MCF 10A (cell line): Measurements from ENCODE around the gene MET. TPM values are rescaled to one million over a fixed set of nuclear protein-coding genes. Genes with fewer than 3 reads are reported as not detected.
A peak's percentile ranks its signal among the peaks of the same experiment; 100 is the strongest.

Experiments used
- BruUV-seq: library from RNA; stranded (reverse); fragments of 400-500 nt; replicated peaks from 2 replicates; lab custom pipeline; 2021; lab: Mats Ljungman, UMichigan
- CTCF ChIA-PET: fragments of 300-600 bp; sonication (Branson Sonifier 250); formaldehyde crosslinking; extraction: SDS; loops from one replicate; lab custom pipeline; 2021; ENCODE audit warnings: antibody characterized with exemption, inconsistent platforms; lab: Yijun Ruan, JAX
- POLR2A ChIA-PET: fragments of 300-600, 350-650 bp; sonication (Branson Sonifier 250); formaldehyde crosslinking; extraction: SDS; loops from one replicate; lab custom pipeline; 2020; ENCODE audit warnings: antibody characterized with exemption, inconsistent platforms; lab: Yijun Ruan, JAX
- DNase-seq: peaks from one replicate; pipeline ENCODE4 v3.0.0-alpha.2; 2018; ENCODE audit not compliant: unreplicated experiment
- H3K27ac Mint-ChIP-seq: one replicate; pipeline ENCODE4 v1.8.0; 2022; ENCODE audit warnings: mild to moderate bottlenecking, low read depth, mixed read lengths; ENCODE audit not compliant: unreplicated experiment
- H3K27me3 Mint-ChIP-seq: one replicate; pipeline ENCODE4 v1.8.0; 2022; ENCODE audit warnings: mixed read lengths; ENCODE audit not compliant: insufficient read depth, unreplicated experiment
- H3K36me3 Mint-ChIP-seq: one replicate; pipeline ENCODE4 v1.8.0; 2022; ENCODE audit warnings: mild to moderate bottlenecking, moderate library complexity, mixed read lengths; ENCODE audit not compliant: insufficient read depth, unreplicated experiment
- H3K4me1 Mint-ChIP-seq: one replicate; pipeline ENCODE4 v1.8.0; 2022; ENCODE audit warnings: mixed read lengths; ENCODE audit not compliant: insufficient read depth, unreplicated experiment
- H3K4me3 Mint-ChIP-seq: one replicate; pipeline ENCODE4 v1.8.0; 2022; ENCODE audit warnings: mild to moderate bottlenecking, moderate library complexity, mixed read lengths; ENCODE audit not compliant: unreplicated experiment
- H3K9me3 Mint-ChIP-seq: one replicate; pipeline ENCODE4 v1.8.0; 2022; ENCODE audit warnings: mixed read lengths; ENCODE audit not compliant: unreplicated experiment
- intact Hi-C: fragments of 100-400 bp; cut with micrococcal nuclease; formaldehyde crosslinking; loops from 2 replicates; pipeline ENCODE4 v1.14.1; 2022
- total RNA-seq: library from RNA; stranded (reverse); gene quantifications from 2 replicates; pipeline ENCODE4 v1.2.3, GENCODE V29; 2022
- TF ChIP-seq, protein P1 (sequence below): fragments of 200-600 bp; IDR thresholded peaks from one replicate; pipeline ENCODE4 v1.8.0; 2022; ENCODE audit warnings: antibody characterized with exemption, mild to moderate bottlenecking; ENCODE audit not compliant: unreplicated experiment

The MET gene
- total RNA-seq, 1 experiment from 2014 or later = 129 TPM

DNA sequence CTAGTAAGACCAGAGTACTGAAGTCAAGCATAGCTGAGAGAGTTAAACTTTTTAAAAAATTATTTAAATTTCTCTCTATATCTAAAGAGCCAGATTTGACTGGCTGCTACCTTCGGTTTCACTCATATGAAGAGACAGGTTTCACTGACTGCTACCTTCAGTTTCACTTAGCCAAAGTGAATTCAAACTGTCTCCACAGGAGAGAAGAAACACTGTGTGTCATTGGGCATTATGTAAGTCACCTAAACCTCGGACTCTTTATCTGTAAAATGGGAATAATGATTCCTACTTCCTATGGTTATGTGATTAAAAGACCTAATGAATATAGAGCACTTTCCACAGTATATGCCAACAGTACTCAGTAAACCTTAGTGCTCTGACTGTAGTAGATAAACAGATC is 41.6 kb upstream of the MET start:
- H3K27me3 Mint-ChIP-seq = no peaks in the 10 kb centered on the region
- TSS peak; percentile 78 for BruUV-seq
- no peaks in the 10 kb centered on the region for H3K36me3 Mint-ChIP-seq
- ChIA-PET CTCF (interaction anchor here (0.7 to 8.6 kb wide), 9 partner anchors 9 to 287 kb away, joined by 3 to 104 read pairs (median 3); partner anchors contain the start of gene MET), POLR2A (interaction anchor here (0.6 to 12.8 kb wide), 31 partner anchors 9 to 420 kb away, joined by 3 to 362 read pairs (median 7); partner anchors contain the start of genes CAV2, MET and TES)
- H3K9me3 Mint-ChIP-seq = no peaks in the 10 kb centered on the region
- peak overlapping the region; percentile 62 for H3K4me3 Mint-ChIP-seq
- peaks cover 48% of the 10 kb centered on the region for H3K4me1 Mint-ChIP-seq
- peak overlapping the region; percentile 94 for H3K27ac Mint-ChIP-seq
- intact Hi-C loops = no loop called here
- no peak for DNase-seq
- TF ChIP-seq, protein P1, sequence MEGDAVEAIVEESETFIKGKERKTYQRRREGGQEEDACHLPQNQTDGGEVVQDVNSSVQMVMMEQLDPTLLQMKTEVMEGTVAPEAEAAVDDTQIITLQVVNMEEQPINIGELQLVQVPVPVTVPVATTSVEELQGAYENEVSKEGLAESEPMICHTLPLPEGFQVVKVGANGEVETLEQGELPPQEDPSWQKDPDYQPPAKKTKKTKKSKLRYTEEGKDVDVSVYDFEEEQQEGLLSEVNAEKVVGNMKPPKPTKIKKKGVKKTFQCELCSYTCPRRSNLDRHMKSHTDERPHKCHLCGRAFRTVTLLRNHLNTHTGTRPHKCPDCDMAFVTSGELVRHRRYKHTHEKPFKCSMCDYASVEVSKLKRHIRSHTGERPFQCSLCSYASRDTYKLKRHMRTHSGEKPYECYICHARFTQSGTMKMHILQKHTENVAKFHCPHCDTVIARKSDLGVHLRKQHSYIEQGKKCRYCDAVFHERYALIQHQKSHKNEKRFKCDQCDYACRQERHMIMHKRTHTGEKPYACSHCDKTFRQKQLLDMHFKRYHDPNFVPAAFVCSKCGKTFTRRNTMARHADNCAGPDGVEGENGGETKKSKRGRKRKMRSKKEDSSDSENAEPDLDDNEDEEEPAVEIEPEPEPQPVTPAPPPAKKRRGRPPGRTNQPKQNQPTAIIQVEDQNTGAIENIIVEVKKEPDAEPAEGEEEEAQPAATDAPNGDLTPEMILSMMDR = no peak

DNA sequence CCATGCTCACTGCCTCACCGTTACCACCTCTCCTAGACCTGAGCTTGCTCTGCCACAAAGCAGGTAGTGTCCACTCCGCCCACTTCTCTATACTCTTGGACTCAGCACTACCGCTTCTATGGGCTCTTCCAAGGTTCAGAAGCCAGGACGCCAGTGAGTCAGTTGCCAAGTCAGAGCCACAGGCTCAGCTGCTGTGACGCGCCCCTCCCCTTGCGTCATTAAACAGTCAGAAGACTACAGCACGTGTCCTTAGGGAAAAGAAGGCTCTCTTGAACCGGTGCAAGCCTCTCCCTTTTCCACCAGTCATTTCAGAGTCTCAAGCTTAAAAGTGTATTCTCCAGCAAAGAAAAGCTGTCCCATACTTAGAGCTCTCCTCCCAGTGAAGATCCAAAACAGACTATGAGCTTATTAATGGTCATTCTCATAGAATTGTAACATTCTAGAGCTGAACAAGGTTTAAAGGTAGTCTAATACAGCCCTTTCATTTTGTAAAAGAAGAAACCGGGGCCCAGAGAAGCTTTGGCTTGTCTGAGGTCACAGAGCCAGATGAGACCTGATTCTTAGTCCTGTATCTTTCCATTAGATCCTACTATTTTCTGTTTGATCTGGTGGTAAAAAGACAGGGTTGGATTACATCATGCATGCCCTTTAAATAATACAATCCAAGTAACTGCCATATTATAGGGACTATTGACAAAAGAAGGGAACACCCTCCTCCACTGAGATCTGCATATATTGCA is 40.9 kb upstream of the MET start:
- ChIA-PET CTCF (interaction anchor here (0.6 to 8.6 kb wide), 13 partner anchors 8 to 175 kb away, joined by 3 to 104 read pairs (median 4); partner anchors contain the start of gene MET), POLR2A (interaction anchor here (0.7 to 12.8 kb wide), 33 partner anchors 7 to 421 kb away, joined by 3 to 362 read pairs (median 6); partner anchors contain the start of genes CAV2, MET and TES)
- peak; percentile 97 for DNase-seq
- intact Hi-C loops = no loop called here
- no peaks in the 10 kb centered on the region for H3K9me3 Mint-ChIP-seq
- H3K36me3 Mint-ChIP-seq = no peaks in the 10 kb centered on the region
- TF ChIP-seq, protein P1 = no peak
- peak overlapping the region; percentile 94 for H3K27ac Mint-ChIP-seq
- peak overlapping the region; percentile 62 for H3K4me3 Mint-ChIP-seq
- no peaks in the 10 kb centered on the region for H3K27me3 Mint-ChIP-seq
- peaks cover 48% of the 10 kb centered on the region for H3K4me1 Mint-ChIP-seq
- BruUV-seq = TSS peak; percentile 86

- H3K9me3 Mint-ChIP-seq = no peaks in the 10 kb centered on the region
- intact Hi-C loops = loop anchor here (2.0 kb wide), 1 partner anchor 41 kb away; the partner anchor contains the start of gene MET
- no peak overlapping the region for H3K4me3 Mint-ChIP-seq
- no peaks in the 10 kb centered on the region for H3K36me3 Mint-ChIP-seq
- peaks cover 48% of the 10 kb centered on the region for H3K4me1 Mint-ChIP-seq
- no peaks in the 10 kb centered on the region for H3K27me3 Mint-ChIP-seq
- TF ChIP-seq, protein P1 = no peak
- ChIA-PET CTCF (interaction anchor here (0.6 to 8.6 kb wide), 13 partner anchors 9 to 174 kb away, joined by 3 to 104 read pairs (median 4); partner anchors contain the start of gene MET), POLR2A (interaction anchor here (0.5 to 12.8 kb wide), 29 partner anchors 8 to 422 kb away, joined by 3 to 362 read pairs (median 6); partner anchors contain the start of genes CAV2, MET and TES)
- no TSS peak for BruUV-seq
- H3K27ac Mint-ChIP-seq = peak overlapping the region; percentile 94
- DNase-seq = no peak
These were observed 40.3 kb upstream of the MET start for GRCh38 chr7:116631676-116632075.

GRCh38 chr7:116632384-116632783 is 39.6 kb upstream of the MET start:
- TF ChIP-seq, protein P1 = no peak
- intact Hi-C loops = loop anchor here (2.0 kb wide), 1 partner anchor 40 kb away; the partner anchor contains the start of gene MET
- Mint-ChIP-seq H3K27ac (peak overlapping the region; percentile 94), H3K36me3 (no peaks in the 10 kb centered on the region), H3K4me1 (peaks cover 48% of the 10 kb centered on the region), H3K4me3 (no peak overlapping the region), H3K27me3 (no peaks in the 10 kb centered on the region), H3K9me3 (no peaks in the 10 kb centered on the region)
- ChIA-PET CTCF (interaction anchor here (0.6 to 8.6 kb wide), 11 partner anchors 9 to 140 kb away, joined by 3 to 104 read pairs (median 4); partner anchors contain the start of gene MET), POLR2A (interaction anchor here (0.5 to 12.8 kb wide), 19 partner anchors 9 to 422 kb away, joined by 3 to 362 read pairs (median 4); partner anchors contain the start of genes MET and TES)
- no peak for DNase-seq
- no TSS peak for BruUV-seq
